ENCODE measurements around the gene ANKHD1.
"Not testable (repeated sequence)": the region's sequence is repeated elsewhere in the genome, so short reads cannot be mapped to it uniquely, and the experiment has no call there.

The ANKHD1 gene

DNA sequence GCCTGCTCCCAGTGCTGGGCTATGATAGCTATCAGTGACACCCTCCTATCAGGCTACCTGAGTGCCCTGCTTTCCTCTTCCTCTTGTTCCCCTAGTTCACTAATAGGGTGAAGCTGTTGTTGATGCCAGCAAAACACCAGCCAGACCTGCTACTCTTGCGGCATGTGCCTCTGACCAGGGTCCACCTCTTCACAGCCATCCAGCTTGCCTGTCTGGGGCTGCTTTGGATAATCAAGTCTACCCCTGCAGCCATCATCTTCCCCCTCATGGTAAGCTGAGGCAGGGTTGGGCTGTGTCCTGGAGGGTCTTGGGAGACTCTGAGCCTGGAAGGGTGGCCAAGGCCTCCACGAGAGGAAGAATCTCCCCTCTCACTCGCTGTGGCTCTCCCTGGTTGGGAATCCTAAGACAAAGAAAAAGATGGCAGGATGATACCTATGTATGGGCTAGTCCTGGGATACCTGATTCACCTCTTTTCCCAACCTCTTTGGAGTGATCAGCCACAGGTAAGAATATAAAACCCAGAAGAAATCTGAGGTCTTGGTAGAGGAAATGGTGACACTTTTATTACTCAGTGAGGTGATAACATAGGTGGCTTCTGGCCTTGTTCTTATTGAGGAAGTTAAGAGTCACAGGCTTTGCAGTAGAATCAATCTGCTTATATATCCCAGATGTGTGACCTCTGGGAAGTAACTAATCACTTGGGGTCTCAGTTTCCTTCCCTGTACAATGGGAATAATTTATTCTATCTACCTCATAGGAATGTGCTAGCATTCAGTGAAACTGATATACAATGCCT is 30.1 kb upstream of the ANKHD1 start:
- DNase-seq = no peak

DNA sequence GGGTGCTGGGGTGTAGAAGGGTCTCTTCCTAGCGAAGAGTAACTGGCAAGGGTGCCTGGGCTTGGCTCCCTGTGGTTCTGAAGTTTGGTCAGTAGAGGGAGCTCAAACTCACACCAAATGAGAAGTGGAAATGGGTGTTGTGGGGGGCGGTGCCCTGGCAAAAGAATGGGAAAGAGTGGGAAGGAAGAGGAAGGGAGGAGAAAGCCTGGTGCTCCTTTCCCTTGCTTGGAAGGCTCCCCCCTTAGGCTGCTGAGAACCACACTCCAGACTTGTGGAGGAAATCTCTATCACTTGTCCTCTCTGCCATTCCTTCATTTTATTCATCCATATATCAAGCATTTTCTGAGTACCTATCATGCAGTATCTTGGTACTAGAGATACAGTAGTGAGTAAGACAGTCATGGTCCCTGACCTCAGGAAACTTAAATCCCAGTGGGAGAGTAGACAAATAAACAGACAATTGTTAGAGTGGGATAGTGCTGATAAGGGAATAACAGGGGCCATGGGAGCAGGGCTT is 28.6 kb upstream of the ANKHD1 start:
- peak; percentile 47 for DNase-seq

DNA sequence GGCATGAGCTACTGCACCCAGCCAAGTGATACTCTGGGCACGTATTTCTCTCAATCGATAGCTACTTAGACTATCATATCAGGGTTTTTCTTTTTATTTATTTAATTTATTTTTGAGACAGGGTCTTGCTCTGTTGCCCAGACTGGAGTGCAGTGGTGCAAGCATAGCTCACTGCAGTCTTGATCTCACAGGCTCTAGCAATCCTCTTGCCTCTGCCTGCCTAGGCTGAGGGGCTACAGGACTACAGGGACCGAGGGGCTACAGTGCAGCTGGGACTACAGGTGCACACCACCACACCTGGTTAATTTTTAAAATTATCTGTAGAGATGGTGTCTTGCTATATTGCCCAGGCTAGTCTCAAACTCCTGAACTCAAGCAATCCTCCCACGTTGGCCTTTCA is 20.3 kb upstream of the ANKHD1 start:
- no peak for DNase-seq

DNA sequence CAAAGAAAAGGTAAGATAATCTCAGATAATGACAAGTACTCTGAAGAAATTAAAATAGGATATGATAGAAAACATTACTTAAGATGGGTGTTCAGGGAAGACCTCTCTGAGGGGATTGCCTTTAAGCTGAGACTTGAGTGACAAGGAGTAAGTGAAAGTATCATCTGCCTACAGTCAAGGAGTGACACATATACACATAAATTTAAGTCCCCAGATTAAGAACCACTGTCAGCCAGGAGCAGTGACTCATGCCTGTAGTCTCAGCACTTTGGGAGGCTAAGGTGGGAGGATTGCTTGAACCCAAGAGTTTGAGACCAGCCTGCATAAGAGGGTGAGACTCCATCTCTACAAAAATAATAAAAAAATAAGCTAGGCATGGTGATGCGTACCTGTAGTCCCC is 19.7 kb upstream of the ANKHD1 start:
- DNase-seq = peak; percentile 13

DNA sequence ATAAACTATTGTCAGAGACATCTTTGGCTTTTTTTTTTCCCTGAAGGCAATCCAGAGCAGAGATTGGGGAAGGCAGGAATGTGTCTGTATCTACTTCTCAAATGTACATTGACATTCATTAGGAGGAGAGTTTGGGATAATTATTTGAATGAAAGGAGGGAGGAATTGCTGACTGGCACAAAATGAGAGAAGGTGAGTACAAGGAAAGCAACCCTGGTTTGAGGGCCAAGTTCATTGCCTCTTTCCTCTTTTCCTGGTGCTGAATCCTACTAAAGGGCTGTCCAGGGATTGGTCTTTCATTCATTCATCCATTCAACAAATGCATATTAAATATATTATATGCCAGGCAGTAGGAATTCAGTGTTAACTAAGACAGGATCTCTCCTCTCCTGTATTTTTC is 18.8 kb upstream of the ANKHD1 start:
- no peak for DNase-seq

DNA sequence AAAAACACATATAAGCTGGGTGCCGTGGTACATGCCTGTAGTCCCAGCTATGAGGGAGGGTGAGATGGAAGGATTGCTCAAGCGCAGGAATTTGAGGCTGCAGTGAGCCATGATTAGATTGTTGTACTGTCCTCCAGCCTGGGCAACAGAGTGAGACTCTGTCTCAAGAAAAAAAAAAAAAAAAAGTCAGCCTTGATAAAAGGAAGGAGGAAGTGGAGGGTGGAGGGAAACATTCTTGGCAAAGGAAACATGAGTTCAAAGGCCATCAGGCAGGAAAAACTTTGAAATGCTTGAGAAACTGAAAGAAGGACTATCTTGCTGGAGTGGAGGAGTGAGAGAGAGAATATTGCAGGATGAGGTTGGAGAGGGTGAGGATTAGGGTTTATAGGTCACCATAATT is 18.3 kb upstream of the ANKHD1 start:
- DNase-seq = no peak

DNA sequence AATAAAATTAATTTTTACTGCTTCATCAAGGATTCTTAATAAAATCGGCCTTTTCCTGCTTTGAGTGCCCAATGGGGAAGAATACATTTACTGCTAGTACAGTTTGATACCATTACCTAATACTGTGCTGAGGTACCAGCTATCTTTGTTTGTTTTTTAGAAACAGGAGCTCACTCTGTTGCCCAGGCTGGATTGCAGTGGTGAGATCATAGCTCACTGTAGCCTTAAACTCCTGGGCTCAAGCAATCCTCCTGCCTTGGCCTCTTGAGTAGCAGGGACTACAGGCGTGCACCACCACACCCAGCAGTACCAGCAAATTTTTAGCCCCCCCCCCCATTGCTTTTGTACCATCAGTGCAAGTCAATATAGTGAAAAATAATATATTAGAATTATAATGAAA is 13.6 kb upstream of the ANKHD1 start:
- no peak for DNase-seq

DNA sequence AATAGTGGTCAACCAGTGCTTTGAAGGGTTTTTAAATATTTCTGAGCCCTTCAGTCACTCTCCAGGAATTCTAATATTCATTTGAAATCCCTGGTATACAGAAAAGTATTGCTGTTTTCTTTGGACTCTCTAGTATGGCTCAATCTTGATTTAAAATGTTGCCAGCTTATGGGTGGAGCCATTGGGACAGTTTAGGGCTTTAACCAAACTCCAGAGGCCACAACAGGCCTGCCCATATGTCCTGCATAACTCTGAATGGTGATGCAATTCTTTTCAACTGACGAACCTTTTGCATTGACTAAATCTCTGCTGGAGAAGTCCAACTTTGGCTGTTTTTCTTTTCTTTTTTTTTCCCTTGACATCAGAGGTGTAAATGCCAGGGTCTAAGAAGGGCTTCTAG is 10.3 kb upstream of the ANKHD1 start:
- no peak for DNase-seq

DNA sequence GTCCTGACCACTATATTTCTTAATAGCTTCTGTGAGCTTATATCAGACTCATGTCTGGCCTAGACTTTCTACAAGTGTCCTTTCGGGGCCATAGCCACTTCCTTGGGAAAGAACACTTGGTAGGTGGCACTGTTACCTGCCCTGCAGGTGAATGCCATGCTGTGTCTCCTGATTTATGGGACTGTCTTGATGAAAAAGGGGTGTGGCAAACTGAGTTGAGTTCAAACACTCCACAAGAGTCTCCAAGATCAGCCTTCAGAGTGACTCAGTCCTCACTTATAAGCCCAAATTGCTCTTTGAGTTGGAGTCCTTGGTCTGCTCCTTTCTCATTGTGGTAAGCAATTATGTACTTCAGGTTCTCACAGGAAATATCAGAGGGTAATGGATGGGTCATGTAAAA is 9.9 kb upstream of the ANKHD1 start:
- DNase-seq = no peak

DNA sequence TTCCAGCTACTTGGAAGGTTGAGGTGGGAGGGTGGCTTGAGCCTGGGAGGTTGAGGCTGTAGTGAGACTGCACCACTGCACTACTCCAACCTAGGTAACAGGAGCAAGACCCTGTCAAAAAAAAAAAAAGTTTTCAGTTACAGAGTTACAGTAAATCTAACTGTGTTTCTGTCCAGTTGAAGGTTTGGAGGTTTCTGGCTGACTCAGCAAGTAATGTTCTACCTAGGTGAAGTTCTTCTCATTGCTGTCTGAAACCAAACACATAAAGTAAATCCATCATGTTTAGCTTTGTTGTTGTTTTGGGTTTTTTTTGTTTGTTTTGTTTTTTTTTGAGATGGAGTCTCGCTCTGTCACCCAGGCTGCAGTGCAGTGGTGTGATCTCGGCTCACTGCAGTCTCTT is 7.9 kb upstream of the ANKHD1 start:
- DNase-seq = no peak

DNA sequence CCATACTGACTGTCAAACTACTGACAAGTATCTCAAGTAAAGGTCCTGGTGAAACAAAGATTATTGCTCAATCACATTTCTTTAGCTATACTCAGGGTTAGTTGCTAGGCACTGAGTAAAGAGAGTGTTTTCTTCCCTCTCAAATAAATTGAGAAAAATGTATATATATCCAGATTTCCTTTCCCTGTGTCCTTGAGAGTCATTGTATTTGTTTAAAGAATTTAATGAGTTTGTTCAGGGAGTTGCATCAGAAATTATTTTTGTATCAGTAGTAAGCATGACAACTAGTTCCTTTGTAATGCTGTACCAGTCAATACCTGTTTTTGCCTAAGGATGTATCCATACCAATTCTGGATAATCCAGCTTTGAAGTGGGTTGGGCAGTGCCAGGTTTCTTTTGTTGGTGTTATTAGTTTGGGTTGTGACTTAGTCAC is 3.2 kb upstream of the ANKHD1 start:
- no peak for DNase-seq

DNA sequence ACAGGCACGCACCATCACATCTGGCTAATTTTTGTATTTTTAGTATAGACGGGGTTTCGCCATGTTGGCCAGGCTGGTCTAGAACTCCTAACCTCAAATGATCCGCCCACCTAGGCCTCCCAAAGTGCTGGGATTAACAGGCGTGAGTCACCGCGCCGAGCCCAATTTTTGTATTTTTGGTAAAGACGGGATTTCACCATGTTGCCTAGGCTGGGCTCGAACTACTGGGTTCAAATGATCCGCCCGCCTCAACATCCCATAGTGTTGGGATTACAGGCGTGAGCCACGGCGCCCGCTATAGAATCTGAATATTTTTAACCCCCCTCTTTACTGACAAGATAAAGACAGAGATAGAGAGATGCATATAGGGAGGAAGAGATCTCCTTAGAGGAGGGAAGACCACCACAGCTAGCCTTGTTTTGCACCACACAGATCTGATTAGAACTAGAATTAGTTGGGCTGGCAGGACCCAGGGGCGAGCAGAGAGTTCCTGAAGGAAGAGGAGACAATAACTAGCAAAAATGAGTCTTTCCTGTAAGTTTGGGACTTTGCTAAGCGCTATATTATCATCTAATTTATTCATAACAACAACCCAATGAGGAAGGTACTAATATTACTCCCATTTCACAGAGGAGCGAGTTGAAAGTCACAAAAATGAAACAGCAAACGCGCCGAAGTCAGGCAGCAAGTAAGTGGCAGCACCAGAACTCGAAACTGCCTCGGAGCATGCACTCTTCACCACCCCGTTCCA is 1.5 kb upstream of the ANKHD1 start:
- no peak for DNase-seq

DNA sequence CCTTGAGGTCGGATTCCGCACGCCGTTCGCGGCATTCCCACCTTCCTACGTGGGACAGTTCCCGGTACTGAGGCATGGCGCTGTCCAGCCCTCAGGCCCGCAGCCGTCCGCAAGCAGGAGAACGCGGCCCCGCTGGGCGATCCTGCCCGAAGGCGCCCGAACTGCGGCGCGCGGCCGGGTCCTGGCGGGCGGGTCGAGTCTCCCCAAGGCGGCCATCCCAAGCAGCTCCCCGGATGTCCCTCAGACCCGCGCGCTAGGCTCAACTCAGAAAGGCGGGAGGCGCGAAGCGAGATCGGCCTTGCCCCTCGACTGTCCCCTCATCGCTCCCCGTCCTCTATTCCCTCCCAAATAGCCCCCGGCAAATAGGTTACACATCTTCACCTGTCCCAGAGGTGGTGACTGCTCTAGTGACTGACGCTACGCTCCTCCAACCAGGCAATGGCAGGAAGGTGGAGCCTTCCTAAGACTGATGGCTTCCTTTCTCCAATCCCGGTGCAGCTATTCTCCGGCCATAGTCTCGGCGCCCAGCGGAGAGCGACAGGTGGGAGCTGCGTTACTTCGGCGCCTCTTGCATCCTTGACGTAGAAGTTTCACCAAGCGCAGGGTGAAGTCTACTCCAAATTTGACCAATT is 787 bp upstream of the ANKHD1 start:
- peak; percentile 87 for DNase-seq

DNA sequence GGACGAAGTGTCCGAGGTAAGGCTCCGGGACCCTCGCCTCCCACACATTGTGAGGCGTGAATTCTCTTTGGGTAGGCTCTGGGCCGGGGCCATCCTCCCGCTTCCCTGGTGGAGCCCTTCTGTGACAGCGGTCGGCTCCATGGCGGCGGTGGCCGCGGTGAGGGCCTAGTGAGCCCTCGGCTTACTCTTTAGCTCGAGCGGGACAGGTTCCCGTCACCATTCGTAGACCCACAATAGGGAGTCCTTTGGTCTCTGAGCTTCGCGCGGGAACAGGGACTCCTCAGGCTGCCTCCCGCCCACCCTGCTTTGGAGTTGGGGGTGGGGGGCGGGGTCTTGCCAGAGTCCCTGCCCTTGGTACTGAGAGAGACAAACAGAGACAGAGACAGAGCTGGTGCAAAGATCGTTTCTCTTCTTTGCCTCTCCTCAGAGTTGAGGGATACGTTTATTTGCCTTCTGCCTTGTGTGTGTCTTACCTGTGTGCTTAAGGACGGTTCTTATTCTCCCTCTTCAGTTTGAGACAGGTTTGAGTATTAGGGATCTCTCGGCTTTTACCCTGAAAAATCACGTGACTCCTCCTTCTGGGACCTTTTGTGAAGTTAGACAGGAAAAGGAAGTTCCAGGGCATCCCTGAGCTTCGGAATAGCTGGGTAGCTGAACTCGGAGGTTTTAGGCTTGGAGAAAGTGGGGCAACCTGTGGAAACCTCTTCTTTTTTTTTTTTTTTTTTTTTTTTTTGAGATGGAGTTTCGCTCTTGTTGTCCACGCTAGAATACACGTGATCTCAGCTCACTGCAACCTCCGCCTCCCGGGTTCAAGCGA is 833 bp downstream of the ANKHD1 start:
- DNase-seq = peak; percentile 68

DNA sequence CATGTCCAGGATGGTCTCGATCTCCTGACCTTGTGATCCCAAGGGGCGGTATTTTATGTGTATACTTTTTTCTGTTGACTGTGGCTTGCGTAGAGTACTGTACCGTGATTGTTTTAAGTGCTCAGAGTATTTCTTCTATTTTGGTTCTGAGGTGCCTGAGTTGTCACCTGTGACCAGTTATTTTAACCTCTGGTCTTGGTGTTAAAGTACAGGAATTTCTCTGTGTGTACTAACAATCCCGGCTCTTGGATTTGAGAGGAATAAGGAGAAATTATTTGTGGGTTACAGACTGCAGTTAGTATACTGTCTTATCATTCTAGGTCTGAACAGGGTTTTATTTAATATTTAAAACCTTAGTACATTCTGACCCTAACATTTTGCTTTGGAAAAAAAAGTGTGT is 2.0 kb downstream of the ANKHD1 start:
- no peak for DNase-seq

DNA sequence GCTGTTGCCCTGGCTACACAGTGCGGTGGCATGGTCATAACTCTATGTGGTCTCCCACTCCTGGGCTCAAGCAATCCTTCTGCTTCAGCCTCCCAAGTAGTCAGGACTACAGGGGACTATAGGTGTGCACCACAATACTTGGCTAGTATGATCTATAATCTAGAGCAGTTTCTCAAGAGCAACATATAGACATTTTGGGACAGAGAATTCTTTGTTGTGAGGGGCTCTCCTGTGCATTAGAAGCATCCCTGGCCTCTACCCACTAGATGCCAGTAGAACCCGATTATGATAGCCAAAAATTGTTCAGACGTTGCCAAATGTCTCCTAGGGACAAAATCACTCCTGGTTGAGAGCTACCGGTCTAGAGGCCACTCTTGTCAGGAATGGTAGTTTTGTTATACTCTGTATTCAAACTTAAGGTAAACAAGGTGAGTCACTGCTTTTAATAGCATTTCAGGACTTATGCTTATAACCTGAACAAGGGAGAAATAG is 7.2 kb downstream of the ANKHD1 start:
- no peak for DNase-seq

DNA sequence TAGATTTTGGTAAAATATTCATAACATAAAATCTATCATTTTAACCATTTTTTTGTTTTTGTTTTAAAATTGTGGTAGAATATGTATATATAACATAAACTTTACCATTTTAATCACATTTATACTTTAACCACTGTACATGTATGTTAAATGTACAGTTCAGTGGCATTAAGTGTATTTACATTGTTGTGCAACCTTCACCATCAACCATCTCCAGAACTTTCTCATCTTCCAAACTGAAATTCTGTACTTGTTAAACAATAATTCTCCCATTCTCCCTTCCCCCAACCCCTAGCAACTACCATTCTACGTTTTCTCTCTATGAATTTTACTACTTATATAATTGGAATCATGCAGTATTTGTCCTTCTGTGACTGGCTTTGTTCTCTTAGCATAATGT is 11.6 kb downstream of the ANKHD1 start:
- no peak for DNase-seq

DNA sequence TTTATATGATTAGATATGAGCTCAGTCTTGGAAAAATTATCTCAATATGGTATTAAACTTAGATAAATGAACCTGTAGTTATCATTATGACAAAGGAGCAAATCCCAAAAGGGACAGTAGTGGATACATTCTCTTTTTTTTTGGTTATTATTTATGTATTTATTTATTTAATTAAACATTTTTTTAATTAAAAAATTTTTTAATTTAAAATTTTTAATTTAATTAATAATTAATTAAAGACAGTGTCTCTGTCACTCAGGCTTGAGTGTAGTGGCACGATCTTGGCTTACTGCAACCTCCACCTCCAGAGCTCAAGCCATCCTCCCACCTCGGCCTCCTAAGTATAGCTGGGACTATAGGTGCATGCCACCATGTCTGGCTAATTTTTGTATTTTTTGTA is 15.6 kb downstream of the ANKHD1 start:
- DNase-seq = no peak

DNA sequence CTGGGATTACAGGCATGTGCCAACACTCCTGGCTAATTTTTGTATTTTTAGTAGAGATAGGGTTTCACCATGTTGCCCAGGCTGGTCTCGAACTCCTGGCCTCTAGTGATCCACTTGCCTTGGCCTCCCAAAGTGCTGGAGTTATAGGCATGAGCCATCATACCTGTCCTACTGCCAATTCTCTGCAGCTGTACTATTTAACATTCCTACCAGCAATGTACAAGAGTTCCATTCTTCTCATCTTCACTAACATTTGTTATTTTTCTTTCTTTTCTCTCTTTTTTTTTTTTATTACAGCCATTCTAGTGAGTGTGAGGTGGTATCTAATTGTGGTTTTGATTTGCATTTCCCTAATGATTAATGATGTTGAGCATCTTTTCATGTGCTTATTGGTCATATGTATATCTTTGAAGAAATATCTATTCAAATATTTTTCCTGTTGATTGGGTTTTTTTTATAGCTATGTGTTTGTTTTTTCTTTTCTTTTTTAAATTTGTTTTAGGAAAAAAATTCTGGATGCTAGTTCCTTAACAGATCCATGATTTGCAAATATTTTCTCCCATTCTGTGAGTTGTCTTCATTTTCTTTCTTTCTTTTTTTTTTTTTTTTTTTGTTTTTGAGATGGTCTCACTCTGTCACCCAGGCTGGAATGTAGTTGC is 17.4 kb downstream of the ANKHD1 start:
- no peak for DNase-seq

DNA sequence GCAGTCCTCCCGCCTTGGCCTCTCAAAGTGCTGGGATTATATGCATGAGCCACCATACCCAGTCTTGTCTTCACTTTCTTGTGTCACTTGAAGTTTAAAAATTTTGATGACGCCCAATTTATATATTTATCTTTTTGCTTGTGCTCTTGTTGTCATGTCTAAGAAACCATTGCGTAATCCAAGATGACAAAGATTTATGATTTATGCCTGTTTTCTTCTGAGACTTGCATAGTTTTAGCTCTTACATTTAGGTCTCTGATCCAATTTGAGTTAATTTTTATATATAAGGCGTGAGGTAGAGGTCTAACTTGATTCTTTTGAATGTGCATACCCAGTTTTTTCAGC is 18.6 kb downstream of the ANKHD1 start:
- no peak for DNase-seq

DNA sequence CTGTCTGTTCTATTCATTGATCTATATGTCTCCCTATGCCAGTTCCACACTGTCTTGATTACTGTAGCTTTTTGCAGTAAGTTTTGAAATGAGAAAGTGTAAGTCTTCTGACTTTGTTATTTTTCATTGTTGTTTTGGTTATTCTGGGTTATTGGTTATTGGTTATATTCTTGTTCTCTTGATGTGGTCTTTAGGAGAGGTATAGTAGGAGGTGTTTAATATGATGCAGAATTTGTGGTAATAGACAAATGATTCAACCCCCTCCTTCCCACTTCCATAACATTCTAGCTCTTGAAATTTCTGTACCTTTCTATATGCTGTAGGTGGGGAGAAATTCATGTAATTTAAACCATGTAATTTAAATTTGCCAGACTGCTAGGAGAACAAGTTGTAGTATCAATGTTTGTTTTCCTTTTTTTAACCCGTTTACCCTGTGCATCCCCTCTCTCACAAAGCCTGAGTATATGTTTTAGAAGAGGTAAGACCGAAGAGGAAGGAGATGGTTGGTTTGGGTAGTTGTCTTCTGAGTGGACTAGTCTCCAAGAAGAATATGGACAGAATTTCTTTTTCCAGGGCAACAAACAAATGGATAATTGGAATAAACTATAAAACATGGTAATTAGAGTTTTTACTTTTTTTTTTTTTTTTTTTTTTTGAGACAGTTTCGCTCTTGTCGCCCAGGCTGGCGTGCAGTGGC is 19.2 kb downstream of the ANKHD1 start:
- DNase-seq = no peak

DNA sequence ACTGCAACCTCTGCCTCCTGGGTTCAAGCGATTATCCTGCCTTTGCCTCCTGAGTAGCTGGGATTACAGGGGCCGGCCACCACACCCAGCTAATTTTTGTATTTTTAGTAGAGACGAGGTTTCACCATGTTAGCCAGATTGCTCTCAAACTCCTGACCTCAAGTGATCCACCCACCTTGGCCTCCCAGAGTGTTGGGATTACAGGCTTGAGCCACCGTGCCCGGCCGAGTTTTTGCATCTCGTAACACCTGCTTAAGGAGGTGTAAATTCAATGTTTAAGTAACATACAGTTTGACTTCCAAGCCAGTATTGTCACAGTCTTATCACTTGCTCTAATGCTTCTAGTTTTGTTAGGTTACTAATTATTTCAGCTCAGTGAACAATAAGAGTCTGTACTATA is 19.7 kb downstream of the ANKHD1 start:
- not testable (repeated sequence) for DNase-seq
